Measurements from ENCODE around the gene LAMB1. TPM values are rescaled to one million over a fixed set of nuclear protein-coding genes. Genes with fewer than 3 reads are reported as not detected.

LAMB1 gene
- total RNA-seq, 2 experiments from 2014 or later, result not detected

DNA sequence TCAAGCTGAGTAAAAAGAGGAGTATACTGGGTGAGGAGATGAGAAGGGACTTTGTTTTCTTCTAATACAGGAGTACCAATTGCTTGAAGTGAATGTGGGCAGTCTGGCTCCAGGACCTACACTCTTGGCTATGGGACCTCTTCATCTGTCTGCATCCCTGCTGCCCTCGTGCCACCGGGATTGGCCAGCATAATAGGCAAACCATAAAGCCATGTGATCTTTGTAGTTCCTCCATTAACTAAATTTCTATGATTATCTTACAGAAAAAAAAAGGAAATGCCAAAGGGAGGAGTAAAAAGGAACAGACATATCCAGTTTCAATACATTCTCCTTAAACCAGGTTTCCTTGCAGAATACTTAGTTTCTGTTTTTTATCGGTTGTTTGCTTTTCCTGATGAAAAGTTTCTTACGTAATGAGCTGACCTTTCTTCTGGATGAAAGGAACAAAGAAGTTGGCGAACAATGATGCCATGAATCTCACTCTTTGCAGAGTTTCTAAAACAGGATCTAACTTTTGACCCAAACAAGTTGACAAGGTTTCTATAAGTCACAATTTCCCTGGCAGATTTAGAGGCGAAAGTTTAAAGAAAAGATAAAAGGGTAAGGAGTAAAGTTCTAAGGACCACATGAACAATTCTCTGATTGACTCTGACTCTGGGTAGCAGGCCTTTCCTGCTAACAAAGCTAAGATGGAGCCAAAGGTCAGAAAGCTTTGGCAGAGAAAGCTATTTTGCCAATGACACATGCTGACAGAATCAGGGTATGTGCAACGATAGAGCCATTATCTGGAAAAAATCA lies 54.1 kb downstream of the LAMB1 start:
- no peaks in the 10 kb centered on the region for H3K9me3 ChIP-seq (ENCODE audit: control insufficient read depth in 1 of 2, insufficient read depth in 1 of 2, low read length in 2 of 2)
- intact Hi-C loops (cut with DNase I, micrococcal nuclease), result no loop called here
- H3K27ac Mint-ChIP-seq, result no peak overlapping the region
- H3K36me3 ChIP-seq (ENCODE audit: insufficient read depth, low read length), result no peaks in the 10 kb centered on the region
- TF ChIP-seq, protein P1, sequence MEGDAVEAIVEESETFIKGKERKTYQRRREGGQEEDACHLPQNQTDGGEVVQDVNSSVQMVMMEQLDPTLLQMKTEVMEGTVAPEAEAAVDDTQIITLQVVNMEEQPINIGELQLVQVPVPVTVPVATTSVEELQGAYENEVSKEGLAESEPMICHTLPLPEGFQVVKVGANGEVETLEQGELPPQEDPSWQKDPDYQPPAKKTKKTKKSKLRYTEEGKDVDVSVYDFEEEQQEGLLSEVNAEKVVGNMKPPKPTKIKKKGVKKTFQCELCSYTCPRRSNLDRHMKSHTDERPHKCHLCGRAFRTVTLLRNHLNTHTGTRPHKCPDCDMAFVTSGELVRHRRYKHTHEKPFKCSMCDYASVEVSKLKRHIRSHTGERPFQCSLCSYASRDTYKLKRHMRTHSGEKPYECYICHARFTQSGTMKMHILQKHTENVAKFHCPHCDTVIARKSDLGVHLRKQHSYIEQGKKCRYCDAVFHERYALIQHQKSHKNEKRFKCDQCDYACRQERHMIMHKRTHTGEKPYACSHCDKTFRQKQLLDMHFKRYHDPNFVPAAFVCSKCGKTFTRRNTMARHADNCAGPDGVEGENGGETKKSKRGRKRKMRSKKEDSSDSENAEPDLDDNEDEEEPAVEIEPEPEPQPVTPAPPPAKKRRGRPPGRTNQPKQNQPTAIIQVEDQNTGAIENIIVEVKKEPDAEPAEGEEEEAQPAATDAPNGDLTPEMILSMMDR (IDR thresholded peaks at IDR 0.05), result no peak
- no peaks in the 10 kb centered on the region for H3K36me3 Mint-ChIP-seq (ENCODE audit: low read depth)
- ChIA-PET POLR2A (no interaction called here), CTCF (no interaction called here)
- H3K27me3 Mint-ChIP-seq, result no peaks in the 10 kb centered on the region
- H3K4me1 Mint-ChIP-seq (ENCODE audit: low read depth), result no peaks in the 10 kb centered on the region
- no peak for ATAC-seq (ENCODE audit: poor library complexity)
- no peaks in the 10 kb centered on the region for H3K9me3 Mint-ChIP-seq
- H3K27ac ChIP-seq (ENCODE audit: low read depth in 1 of 2, low read length in 2 of 2), result no peak overlapping the region
- no peak for DNase-seq
- H3K4me3 Mint-ChIP-seq, result no peak overlapping the region
- H3K27me3 ChIP-seq (ENCODE audit: control insufficient read depth in 1 of 2, insufficient read depth in 2 of 2, low read length in 2 of 2), result no peaks in the 10 kb centered on the region
- no peaks in the 10 kb centered on the region for H3K4me1 ChIP-seq (ENCODE audit: insufficient read depth, low read length)
- H3K4me3 ChIP-seq (ENCODE audit: low read length), result no peak overlapping the region

DNA sequence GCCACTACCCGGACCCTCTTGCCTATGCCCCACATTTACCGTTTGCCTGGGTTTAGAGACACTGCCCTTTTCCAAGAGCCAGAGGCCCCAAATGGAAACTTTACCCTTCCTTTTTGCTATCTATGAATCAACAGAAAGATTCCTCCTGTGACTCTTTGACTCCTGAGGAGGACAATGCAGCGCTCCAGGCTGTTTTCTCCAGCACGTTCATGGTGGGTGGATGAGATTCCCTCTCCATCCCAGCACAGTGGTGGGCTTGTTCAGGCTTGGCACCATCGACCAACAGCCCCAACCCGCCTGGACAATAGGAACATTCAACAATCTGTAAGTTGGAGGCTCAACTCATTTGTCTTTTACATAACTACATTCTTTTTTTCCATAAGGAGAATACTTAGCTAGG lies 56.1 kb downstream of the LAMB1 start:
- no peak for ATAC-seq (ENCODE audit: poor library complexity)
- Histone ChIP-seq H3K4me3 (ENCODE audit: low read length) (no peak overlapping the region), H3K27me3 (ENCODE audit: control insufficient read depth in 1 of 2, insufficient read depth in 2 of 2, low read length in 2 of 2) (no peaks in the 10 kb centered on the region), H3K9me3 (ENCODE audit: control insufficient read depth in 1 of 2, insufficient read depth in 1 of 2, low read length in 2 of 2) (no peaks in the 10 kb centered on the region), H3K27ac (ENCODE audit: low read depth in 1 of 2, low read length in 2 of 2) (no peak overlapping the region), H3K4me1 (ENCODE audit: insufficient read depth, low read length) (no peaks in the 10 kb centered on the region), H3K36me3 (ENCODE audit: insufficient read depth, low read length) (no peaks in the 10 kb centered on the region)
- Mint-ChIP-seq H3K4me1 (ENCODE audit: low read depth) (no peaks in the 10 kb centered on the region), H3K36me3 (ENCODE audit: low read depth) (no peaks in the 10 kb centered on the region), H3K27me3 (no peaks in the 10 kb centered on the region), H3K27ac (no peak overlapping the region), H3K9me3 (no peaks in the 10 kb centered on the region), H3K4me3 (no peak overlapping the region)
- intact Hi-C loops (cut with DNase I, micrococcal nuclease), result no loop called here
- TF ChIP-seq, protein P1 (IDR thresholded peaks at IDR 0.05), result no peak
- CTCF ChIA-PET, result no interaction called here
- POLR2A ChIA-PET, result no interaction called here
- no peak for DNase-seq

DNA sequence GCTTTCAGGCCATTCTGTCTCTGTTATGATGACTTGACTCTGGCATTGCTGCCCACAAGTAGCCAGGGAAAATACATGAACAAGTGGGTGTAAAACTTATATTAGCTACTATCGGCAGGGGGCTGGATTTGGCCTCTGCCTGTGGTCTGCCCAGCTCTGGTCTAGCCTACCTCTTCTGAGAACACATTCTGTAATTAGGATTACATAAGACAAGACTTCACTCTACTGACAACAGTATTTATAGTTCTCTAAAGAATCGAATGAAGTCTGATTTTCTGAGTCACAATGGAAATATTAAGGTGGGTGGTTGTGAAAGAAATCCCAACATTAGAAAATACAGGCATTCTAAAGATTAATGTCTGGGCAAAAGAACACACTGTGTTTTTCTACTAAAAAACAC lies 56.5 kb downstream of the LAMB1 start:
- TF ChIP-seq, protein P1 (IDR thresholded peaks at IDR 0.05), result no peak
- intact Hi-C loops (cut with DNase I, micrococcal nuclease), result no loop called here
- H3K4me1 Mint-ChIP-seq (ENCODE audit: low read depth), result no peaks in the 10 kb centered on the region
- Histone ChIP-seq H3K9me3 (ENCODE audit: control insufficient read depth in 1 of 2, insufficient read depth in 1 of 2, low read length in 2 of 2) (no peaks in the 10 kb centered on the region), H3K4me3 (ENCODE audit: low read length) (no peak overlapping the region), H3K36me3 (ENCODE audit: insufficient read depth, low read length) (no peaks in the 10 kb centered on the region), H3K27me3 (ENCODE audit: control insufficient read depth in 1 of 2, insufficient read depth in 2 of 2, low read length in 2 of 2) (no peaks in the 10 kb centered on the region), H3K4me1 (ENCODE audit: insufficient read depth, low read length) (no peaks in the 10 kb centered on the region), H3K27ac (ENCODE audit: low read depth in 1 of 2, low read length in 2 of 2) (no peak overlapping the region)
- CTCF ChIA-PET, result no interaction called here
- H3K27ac Mint-ChIP-seq, result no peak overlapping the region
- H3K4me3 Mint-ChIP-seq, result no peak overlapping the region
- H3K27me3 Mint-ChIP-seq, result no peaks in the 10 kb centered on the region
- H3K36me3 Mint-ChIP-seq (ENCODE audit: low read depth), result no peaks in the 10 kb centered on the region
- POLR2A ChIA-PET, result no interaction called here
- DNase-seq, result no peak
- no peak for ATAC-seq (ENCODE audit: poor library complexity)
- no peaks in the 10 kb centered on the region for H3K9me3 Mint-ChIP-seq

Measured in CD4-positive, alpha-beta T cell (primary cell).